K562 (cell line): ENCODE data around the gene PMM1. TPM values are rescaled to one million over a fixed set of nuclear protein-coding genes. Genes with fewer than 3 reads are reported as not detected.

Source experiments
- BCL6 ChIP-seq: fragments of 250-450 bp; sonication (Bioruptor Pico); IDR thresholded peaks from 2 replicates; pipeline ENCODE4 v1.4.0; 2020
- BCOR ChIP-seq: fragments of 450-650 bp; IDR thresholded peaks from 2 replicates; pipeline ENCODE4 v1.6.1; 2016
- BRCA1 ChIP-seq, 2 experiments: fragments of 450-650 bp in 1 of 2; sonication (generic) in 1 of 2; formaldehyde crosslinking in 1 of 2; IDR thresholded peaks; 2 replicates each; pipeline versions ENCODE4 v1.5.0 to v1.6.1; 2017 to 2020; ENCODE audit warnings: mild to moderate bottlenecking in 1 of 2, missing genetic modification reagents in 1 of 2
- HLTF ChIP-seq: fragments of 450-650 bp; IDR thresholded peaks from 2 replicates; pipeline ENCODE4 v1.6.1; 2016
- KLF10 ChIP-seq: fragments of 250-450 bp; sonication (Bioruptor Pico); IDR thresholded peaks from 2 replicates; pipeline ENCODE4 v1.6.1; 2021; ENCODE audit warnings: matching md5 sums
- SMAD4 ChIP-seq: fragments of 250-450 bp; sonication (Bioruptor Pico); conservative IDR thresholded peaks from 2 replicates; pipeline ENCODE4 v1.8.0; 2021; ENCODE audit warnings: inconsistent platforms, mild to moderate bottlenecking, moderate library complexity
- TCF7 ChIP-seq: sonication (generic); IDR thresholded peaks from 2 replicates; pipeline ENCODE4 v1.6.1; 2016; ENCODE audit warnings: antibody characterized with exemption, borderline replicate concordance
- TFAM ChIP-seq: fragments of 250-450 bp; sonication (Bioruptor Pico); conservative IDR thresholded peaks from 2 replicates; pipeline ENCODE4 v1.5.0; 2021; ENCODE audit warnings: mild to moderate bottlenecking, moderate library complexity
- polyA plus RNA-seq, 8 experiments: library from polyadenylated mRNA; depleted of rRNA in 4 of 8; stranded (reverse) in 5 of 8; unstranded in 3 of 8; fragments of >200 nt; fragmentation: Nextera tagmentation in 2 of 8; fragmentation: Illumina TruSeq in 1 of 8; extraction: Ambion mirVana in 2 of 8; extraction: Trizol in 1 of 8; gene quantifications; 2 replicates each; pipeline versions ENCODE4 v1.2.1 to v1.2.3, GENCODE V29; 2011 to 2014; ENCODE audit warnings: inconsistent platforms in 1 of 8, missing spikeins in 1 of 8
- total RNA-seq, 7 experiments: library from RNA; depleted of rRNA in 6 of 7; stranded (reverse); fragments of >200 nt in 6 of 7; fragmentation: Illumina TruSeq in 2 of 7; extraction: Trizol in 2 of 7; gene quantifications; 2 replicates each; pipeline versions ENCODE4 v1.2.1 to v1.2.3, GENCODE V29; 2011 to 2021; ENCODE audit warnings: low replicate concordance in 1 of 7
- TF ChIP-seq, protein P1 (sequence below): sonication (generic); formaldehyde crosslinking; IDR thresholded peaks from 2 replicates; pipeline ENCODE4 v1.8.1; 2023; ENCODE audit warnings: missing genetic modification reagents, mild to moderate bottlenecking, borderline replicate concordance
- TF ChIP-seq, protein P2 (sequence below): fragments of 250-450 bp; sonication (Bioruptor Pico); IDR thresholded peaks from 2 replicates; pipeline ENCODE4 v1.4.0; 2020; ENCODE audit warnings: mild to moderate bottlenecking, moderate library complexity, borderline replicate concordance
- TF ChIP-seq, protein P3 (sequence below): sonication (generic); formaldehyde crosslinking; IDR thresholded peaks from 2 replicates; pipeline ENCODE4 v1.9.0; 2022; ENCODE audit warnings: mild to moderate bottlenecking, missing genetic modification reagents
- TF ChIP-seq, protein P4 (sequence below): fragments of 200-800 bp; sonication (Bioruptor generic); IDR thresholded peaks from 2 replicates; pipeline ENCODE4 v1.6.1; 2017; ENCODE audit warnings: missing genetic modification characterization, missing compliant biosample characterization
- TF ChIP-seq, protein P5 (sequence below): IDR thresholded peaks from 2 replicates; pipeline ENCODE4 v1.6.1; 2011; ENCODE audit not compliant: insufficient read length; ENCODE audit errors: extremely low read depth
- TF ChIP-seq, protein P6 (sequence below): sonication (generic); formaldehyde crosslinking; IDR thresholded peaks from 2 replicates; pipeline ENCODE4 v1.8.1; 2022; ENCODE audit warnings: missing genetic modification reagents
- TF ChIP-seq, protein P7 (sequence below): fragments of 450-650 bp; formaldehyde crosslinking; IDR thresholded peaks from 2 replicates; pipeline ENCODE4 v1.4.0; 2020; ENCODE audit warnings: mild to moderate bottlenecking, moderate library complexity

Gene PMM1
- total and polyA plus RNA-seq, 9 of the 15 experiments (the other 6 are each of a cell fraction or from before 2014, with no cell fraction given): 10.2 to 31.7 (median 20.3) TPM

DNA sequence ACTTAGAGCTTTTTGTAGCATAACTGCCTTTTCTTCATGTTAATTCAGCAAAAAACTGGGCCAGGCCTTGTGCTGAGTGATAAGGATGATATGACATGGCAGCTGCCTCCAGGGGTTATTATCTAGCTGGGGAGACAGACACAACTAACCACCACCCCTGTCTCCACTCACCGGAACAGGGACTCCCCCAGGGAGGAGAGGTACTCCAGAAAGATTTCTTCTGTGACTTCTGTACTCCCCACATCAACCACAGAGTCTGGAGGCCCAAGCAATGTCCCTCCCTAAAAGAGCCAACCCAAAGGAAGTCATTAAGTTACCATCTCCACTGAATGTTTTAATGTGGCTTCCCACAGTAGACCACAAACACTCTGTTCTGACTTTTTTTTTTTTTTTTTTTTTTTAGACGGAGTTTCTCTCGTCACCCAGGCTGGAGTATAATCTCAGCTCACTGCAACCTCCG is 14.3 kb upstream of the PMM1 start (continued):
- TF ChIP-seq, protein P1, sequence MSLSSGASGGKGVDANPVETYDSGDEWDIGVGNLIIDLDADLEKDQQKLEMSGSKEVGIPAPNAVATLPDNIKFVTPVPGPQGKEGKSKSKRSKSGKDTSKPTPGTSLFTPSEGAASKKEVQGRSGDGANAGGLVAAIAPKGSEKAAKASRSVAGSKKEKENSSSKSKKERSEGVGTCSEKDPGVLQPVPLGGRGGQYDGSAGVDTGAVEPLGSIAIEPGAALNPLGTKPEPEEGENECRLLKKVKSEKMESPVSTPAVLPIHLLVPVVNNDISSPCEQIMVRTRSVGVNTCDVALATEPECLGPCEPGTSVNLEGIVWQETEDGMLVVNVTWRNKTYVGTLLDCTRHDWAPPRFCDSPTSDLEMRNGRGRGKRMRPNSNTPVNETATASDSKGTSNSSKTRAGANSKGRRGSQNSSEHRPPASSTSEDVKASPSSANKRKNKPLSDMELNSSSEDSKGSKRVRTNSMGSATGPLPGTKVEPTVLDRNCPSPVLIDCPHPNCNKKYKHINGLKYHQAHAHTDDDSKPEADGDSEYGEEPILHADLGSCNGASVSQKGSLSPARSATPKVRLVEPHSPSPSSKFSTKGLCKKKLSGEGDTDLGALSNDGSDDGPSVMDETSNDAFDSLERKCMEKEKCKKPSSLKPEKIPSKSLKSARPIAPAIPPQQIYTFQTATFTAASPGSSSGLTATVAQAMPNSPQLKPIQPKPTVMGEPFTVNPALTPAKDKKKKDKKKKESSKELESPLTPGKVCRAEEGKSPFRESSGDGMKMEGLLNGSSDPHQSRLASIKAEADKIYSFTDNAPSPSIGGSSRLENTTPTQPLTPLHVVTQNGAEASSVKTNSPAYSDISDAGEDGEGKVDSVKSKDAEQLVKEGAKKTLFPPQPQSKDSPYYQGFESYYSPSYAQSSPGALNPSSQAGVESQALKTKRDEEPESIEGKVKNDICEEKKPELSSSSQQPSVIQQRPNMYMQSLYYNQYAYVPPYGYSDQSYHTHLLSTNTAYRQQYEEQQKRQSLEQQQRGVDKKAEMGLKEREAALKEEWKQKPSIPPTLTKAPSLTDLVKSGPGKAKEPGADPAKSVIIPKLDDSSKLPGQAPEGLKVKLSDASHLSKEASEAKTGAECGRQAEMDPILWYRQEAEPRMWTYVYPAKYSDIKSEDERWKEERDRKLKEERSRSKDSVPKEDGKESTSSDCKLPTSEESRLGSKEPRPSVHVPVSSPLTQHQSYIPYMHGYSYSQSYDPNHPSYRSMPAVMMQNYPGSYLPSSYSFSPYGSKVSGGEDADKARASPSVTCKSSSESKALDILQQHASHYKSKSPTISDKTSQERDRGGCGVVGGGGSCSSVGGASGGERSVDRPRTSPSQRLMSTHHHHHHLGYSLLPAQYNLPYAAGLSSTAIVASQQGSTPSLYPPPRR (CRISPR knock-in tag): peak; percentile 63; the same call in 1 of the 2 replicates
- TF ChIP-seq, protein P2, sequence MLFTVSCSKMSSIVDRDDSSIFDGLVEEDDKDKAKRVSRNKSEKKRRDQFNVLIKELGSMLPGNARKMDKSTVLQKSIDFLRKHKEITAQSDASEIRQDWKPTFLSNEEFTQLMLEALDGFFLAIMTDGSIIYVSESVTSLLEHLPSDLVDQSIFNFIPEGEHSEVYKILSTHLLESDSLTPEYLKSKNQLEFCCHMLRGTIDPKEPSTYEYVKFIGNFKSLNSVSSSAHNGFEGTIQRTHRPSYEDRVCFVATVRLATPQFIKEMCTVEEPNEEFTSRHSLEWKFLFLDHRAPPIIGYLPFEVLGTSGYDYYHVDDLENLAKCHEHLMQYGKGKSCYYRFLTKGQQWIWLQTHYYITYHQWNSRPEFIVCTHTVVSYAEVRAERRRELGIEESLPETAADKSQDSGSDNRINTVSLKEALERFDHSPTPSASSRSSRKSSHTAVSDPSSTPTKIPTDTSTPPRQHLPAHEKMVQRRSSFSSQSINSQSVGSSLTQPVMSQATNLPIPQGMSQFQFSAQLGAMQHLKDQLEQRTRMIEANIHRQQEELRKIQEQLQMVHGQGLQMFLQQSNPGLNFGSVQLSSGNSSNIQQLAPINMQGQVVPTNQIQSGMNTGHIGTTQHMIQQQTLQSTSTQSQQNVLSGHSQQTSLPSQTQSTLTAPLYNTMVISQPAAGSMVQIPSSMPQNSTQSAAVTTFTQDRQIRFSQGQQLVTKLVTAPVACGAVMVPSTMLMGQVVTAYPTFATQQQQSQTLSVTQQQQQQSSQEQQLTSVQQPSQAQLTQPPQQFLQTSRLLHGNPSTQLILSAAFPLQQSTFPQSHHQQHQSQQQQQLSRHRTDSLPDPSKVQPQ (CRISPR knock-in tag): no peak
- no peak; the same call in 1 of the 2 replicates for TF ChIP-seq BCOR
- TF ChIP-seq, protein P3, sequence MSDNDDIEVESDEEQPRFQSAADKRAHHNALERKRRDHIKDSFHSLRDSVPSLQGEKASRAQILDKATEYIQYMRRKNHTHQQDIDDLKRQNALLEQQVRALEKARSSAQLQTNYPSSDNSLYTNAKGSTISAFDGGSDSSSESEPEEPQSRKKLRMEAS (CRISPR knock-in tag): no peak
- TF ChIP-seq, protein P4, sequence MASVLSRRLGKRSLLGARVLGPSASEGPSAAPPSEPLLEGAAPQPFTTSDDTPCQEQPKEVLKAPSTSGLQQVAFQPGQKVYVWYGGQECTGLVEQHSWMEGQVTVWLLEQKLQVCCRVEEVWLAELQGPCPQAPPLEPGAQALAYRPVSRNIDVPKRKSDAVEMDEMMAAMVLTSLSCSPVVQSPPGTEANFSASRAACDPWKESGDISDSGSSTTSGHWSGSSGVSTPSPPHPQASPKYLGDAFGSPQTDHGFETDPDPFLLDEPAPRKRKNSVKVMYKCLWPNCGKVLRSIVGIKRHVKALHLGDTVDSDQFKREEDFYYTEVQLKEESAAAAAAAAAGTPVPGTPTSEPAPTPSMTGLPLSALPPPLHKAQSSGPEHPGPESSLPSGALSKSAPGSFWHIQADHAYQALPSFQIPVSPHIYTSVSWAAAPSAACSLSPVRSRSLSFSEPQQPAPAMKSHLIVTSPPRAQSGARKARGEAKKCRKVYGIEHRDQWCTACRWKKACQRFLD (CRISPR knock-in tag): 0 out of 2 replicates have a peak, but pooled peaks have one; percentile 70
- TF ChIP-seq SMAD4 (CRISPR knock-in tag): peak; percentile 99
- TF ChIP-seq TCF7: peak; percentile 88
- TF ChIP-seq HLTF: 0 out of 2 replicates have a peak, but pooled peaks have one; percentile 36
- no peak for TF ChIP-seq BCL6
- TF ChIP-seq, protein P5, sequence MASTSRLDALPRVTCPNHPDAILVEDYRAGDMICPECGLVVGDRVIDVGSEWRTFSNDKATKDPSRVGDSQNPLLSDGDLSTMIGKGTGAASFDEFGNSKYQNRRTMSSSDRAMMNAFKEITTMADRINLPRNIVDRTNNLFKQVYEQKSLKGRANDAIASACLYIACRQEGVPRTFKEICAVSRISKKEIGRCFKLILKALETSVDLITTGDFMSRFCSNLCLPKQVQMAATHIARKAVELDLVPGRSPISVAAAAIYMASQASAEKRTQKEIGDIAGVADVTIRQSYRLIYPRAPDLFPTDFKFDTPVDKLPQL: no peak
- TF ChIP-seq, protein P6, sequence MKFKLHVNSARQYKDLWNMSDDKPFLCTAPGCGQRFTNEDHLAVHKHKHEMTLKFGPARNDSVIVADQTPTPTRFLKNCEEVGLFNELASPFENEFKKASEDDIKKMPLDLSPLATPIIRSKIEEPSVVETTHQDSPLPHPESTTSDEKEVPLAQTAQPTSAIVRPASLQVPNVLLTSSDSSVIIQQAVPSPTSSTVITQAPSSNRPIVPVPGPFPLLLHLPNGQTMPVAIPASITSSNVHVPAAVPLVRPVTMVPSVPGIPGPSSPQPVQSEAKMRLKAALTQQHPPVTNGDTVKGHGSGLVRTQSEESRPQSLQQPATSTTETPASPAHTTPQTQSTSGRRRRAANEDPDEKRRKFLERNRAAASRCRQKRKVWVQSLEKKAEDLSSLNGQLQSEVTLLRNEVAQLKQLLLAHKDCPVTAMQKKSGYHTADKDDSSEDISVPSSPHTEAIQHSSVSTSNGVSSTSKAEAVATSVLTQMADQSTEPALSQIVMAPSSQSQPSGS (CRISPR knock-in tag): no peak
- TF ChIP-seq, protein P7, sequence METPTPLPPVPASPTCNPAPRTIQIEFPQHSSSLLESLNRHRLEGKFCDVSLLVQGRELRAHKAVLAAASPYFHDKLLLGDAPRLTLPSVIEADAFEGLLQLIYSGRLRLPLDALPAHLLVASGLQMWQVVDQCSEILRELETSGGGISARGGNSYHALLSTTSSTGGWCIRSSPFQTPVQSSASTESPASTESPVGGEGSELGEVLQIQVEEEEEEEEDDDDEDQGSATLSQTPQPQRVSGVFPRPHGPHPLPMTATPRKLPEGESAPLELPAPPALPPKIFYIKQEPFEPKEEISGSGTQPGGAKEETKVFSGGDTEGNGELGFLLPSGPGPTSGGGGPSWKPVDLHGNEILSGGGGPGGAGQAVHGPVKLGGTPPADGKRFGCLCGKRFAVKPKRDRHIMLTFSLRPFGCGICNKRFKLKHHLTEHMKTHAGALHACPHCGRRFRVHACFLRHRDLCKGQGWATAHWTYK: no peak
- no peak for TF ChIP-seq KLF10 (CRISPR knock-in tag)
- no peak for TF ChIP-seq TFAM
- TF ChIP-seq BRCA1 (IDR thresholded peaks at IDR 0.05): no peak
- no peak for TF ChIP-seq BRCA1 (CRISPR knock-in tag; IDR thresholded peaks at IDR 0.05)
